ENCODE results near the gene CXCL17. TPM values are rescaled to one million over a fixed set of nuclear protein-coding genes. Genes with fewer than 3 reads are reported as not detected.
A peak's percentile ranks its signal among the peaks of the same experiment; 100 is the strongest.

CXCL17 gene
- total and polyA plus RNA-seq, 2 donors (not counting 1 experiment from before 2014, with no cell fraction given), result not detected

DNA sequence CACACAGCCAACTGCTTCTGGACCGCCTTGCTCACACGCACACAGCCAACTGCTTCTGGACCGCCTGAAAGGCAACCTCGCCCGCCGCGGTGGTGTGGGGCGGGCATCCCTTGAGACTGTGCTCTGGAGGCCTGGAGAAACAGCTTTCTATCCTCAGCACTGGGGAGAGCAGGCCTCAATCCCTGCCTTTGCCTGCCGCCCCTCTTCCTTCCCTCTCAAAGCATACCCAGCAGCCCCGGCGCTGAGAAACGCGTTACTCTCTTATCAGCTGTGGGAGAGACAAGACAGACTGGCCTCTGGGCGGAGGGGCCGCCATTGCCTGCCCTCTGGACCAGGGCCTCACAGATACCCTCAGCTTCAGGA, 18.4 kb downstream of the CXCL17 start:
- peaks cover 22 to 40% of the 10 kb centered on the region in 2 donors for H3K4me1 ChIP-seq (ENCODE audit: control insufficient read depth in 2 of 2, insufficient read depth in 2 of 2, low read length in 2 of 2)
- DNase-seq (no peak), ATAC-seq (ENCODE audit: low read depth) (no peak)
- H3K4me2 ChIP-seq (replicated peaks; ENCODE audit: low read depth, low read length, poor library complexity, severe bottlenecking), result peak overlapping the region; percentile 98
- peak overlapping the region; percentile 97 for H3K9ac ChIP-seq (ENCODE audit: low read length)
- H3K4me1 Mint-ChIP-seq, result peaks cover 45% of the 10 kb centered on the region
- H3K79me2 ChIP-seq (ENCODE audit: control insufficient read depth, insufficient read depth, low read length), result peaks cover 30% of the 10 kb centered on the region
- peaks cover 0 to 5% (median 0%) of the 10 kb centered on the region in 3 donors for H3K9me3 ChIP-seq (ENCODE audit: control extremely low read depth in 1 of 3, control insufficient read depth in 2 of 3, insufficient read depth in 1 of 3, low read length in 2 of 3)
- H2AFZ ChIP-seq (ENCODE audit: insufficient read depth, low read depth, low read length, poor library complexity, severe bottlenecking), result peak overlapping the region; percentile 91
- 88% methylated on average over 12 of the region's 15 CpGs for WGBS (ENCODE audit: insufficient coverage)
- no peak for TF ChIP-seq EZH2 (IDR thresholded peaks at IDR 0.05; ENCODE audit: borderline replicate concordance, insufficient read depth, low read depth, low read length, poor library complexity, severe bottlenecking)
- TF ChIP-seq, protein P1, sequence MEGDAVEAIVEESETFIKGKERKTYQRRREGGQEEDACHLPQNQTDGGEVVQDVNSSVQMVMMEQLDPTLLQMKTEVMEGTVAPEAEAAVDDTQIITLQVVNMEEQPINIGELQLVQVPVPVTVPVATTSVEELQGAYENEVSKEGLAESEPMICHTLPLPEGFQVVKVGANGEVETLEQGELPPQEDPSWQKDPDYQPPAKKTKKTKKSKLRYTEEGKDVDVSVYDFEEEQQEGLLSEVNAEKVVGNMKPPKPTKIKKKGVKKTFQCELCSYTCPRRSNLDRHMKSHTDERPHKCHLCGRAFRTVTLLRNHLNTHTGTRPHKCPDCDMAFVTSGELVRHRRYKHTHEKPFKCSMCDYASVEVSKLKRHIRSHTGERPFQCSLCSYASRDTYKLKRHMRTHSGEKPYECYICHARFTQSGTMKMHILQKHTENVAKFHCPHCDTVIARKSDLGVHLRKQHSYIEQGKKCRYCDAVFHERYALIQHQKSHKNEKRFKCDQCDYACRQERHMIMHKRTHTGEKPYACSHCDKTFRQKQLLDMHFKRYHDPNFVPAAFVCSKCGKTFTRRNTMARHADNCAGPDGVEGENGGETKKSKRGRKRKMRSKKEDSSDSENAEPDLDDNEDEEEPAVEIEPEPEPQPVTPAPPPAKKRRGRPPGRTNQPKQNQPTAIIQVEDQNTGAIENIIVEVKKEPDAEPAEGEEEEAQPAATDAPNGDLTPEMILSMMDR (IDR thresholded peaks at IDR 0.05), result no peak
- ChIA-PET POLR2A (interaction anchor here (0.8 to 1.3 kb wide), 3 partner anchors 10 to 348 kb away, joined by 4 to 6 read pairs (median 5); partner anchors contain the start of gene ZNF574), CTCF (interaction anchor here (1.4 to 4.1 kb wide), 5 partner anchors 10 to 104 kb away, joined by 5 to 25 read pairs (median 7); partner anchors contain the start of gene CEACAM1)
- H3K27me3 ChIP-seq (replicated peaks in 1 of 4; ENCODE audit: control extremely low read depth in 1 of 4, control insufficient read depth in 3 of 4, insufficient read depth in 4 of 4, low read length in 3 of 4), result peaks cover 0 to 2% (median 0%) of the 10 kb centered on the region in 4 experiments
- H3K4me3 ChIP-seq (ENCODE audit: control extremely low read depth in 1 of 5, extremely low read depth in 1 of 5, insufficient read depth in 1 of 5, low read depth in 2 of 5, low read length in 4 of 5), result peak overlapping the region in 4 of 5 experiments; percentile 83 to 98 (median 86)
- H3K27ac ChIP-seq (ENCODE audit: low read length in 2 of 2), result no peak overlapping the region
- H3K36me3 ChIP-seq (replicated peaks in 1 of 2; ENCODE audit: control extremely low read depth in 1 of 2, control insufficient read depth in 1 of 2, extremely low read depth in 1 of 2, insufficient read depth in 2 of 2, low read length in 1 of 2), result peaks cover 0 to 5% of the 10 kb centered on the region in 2 experiments
- peak overlapping the region; percentile 99 for H3K27ac Mint-ChIP-seq
- peak overlapping the region; percentile 98 for H3K4me3 Mint-ChIP-seq
- H3K9me3 Mint-ChIP-seq (ENCODE audit: insufficient read depth), result no peaks in the 10 kb centered on the region
- intact Hi-C loops (cut with micrococcal nuclease), result loop anchor here (5.0 kb wide), 1 partner anchor 297 kb away; no protein-coding TSS in a partner anchor
- H4K20me1 ChIP-seq (ENCODE audit: control insufficient read depth, insufficient read depth, low read length, poor library complexity, severe bottlenecking), result peaks cover 32% of the 10 kb centered on the region
- no peaks in the 10 kb centered on the region for H3K27me3 Mint-ChIP-seq
